Measurements from ENCODE around the gene COL18A1. TPM values are rescaled to one million over a fixed set of nuclear protein-coding genes. Genes with fewer than 3 reads are reported as not detected.

The COL18A1 gene
- total RNA-seq, 1 donor from 2014 or later = 52.6 TPM

- Mint-ChIP-seq H3K27ac (no peak overlapping the region), H3K27me3 (ENCODE audit: insufficient read depth, low read depth) (no peaks in the 10 kb centered on the region), H3K9me3 (no peaks in the 10 kb centered on the region), H3K4me3 (no peak overlapping the region), H3K4me1 (peaks cover 14% of the 10 kb centered on the region), H3K36me3 (no peaks in the 10 kb centered on the region)
- Histone ChIP-seq H3K36me3 (no peaks in the 10 kb centered on the region), H3K4me3 (no peak overlapping the region), H3K79me2 (ENCODE audit: low read depth) (no peaks in the 10 kb centered on the region), H3F3A (ENCODE audit: low read depth) (peaks cover 7% of the 10 kb centered on the region), H3K9me3 (ENCODE audit: low read depth) (no peaks in the 10 kb centered on the region), H2AFZ (replicated peaks) (no peak overlapping the region), H3K4me2 (no peak overlapping the region), H3K27me3 (no peaks in the 10 kb centered on the region), H3K9ac (no peak overlapping the region), H3K4me1 (peaks cover 19% of the 10 kb centered on the region), H4K20me1 (ENCODE audit: low read depth) (peaks cover 22% of the 10 kb centered on the region), H3K27ac (no peak overlapping the region)
- TF ChIP-seq EZH2phosphoT487 (IDR thresholded peaks at IDR 0.05) = no peak
- no peak for TF ChIP-seq EZH2 (IDR thresholded peaks at IDR 0.05)
- no peak for DNase-seq (ENCODE audit: low spot score)
Measured at GRCh38 chr21:45491056-45491455, 86.1 kb downstream of the COL18A1 start.

- no peak for TF ChIP-seq EZH2 (IDR thresholded peaks at IDR 0.05)
- no peak for TF ChIP-seq EZH2phosphoT487 (IDR thresholded peaks at IDR 0.05)
- no peak for TF ChIP-seq CTCF (IDR thresholded peaks at IDR 0.05)
- Mint-ChIP-seq H3K27me3 (ENCODE audit: insufficient read depth, low read depth) (no peaks in the 10 kb centered on the region), H3K36me3 (no peaks in the 10 kb centered on the region), H3K9me3 (no peaks in the 10 kb centered on the region), H3K4me3 (no peak overlapping the region), H3K4me1 (peaks cover 14% of the 10 kb centered on the region), H3K27ac (peak overlapping the region; percentile 60)
- peaks cover 22% of the 10 kb centered on the region for H4K20me1 ChIP-seq (ENCODE audit: low read depth)
- H3K4me1 ChIP-seq = peaks cover 19% of the 10 kb centered on the region
- H3F3A ChIP-seq (ENCODE audit: low read depth) = peaks cover 7% of the 10 kb centered on the region
- H3K27ac ChIP-seq = no peak overlapping the region
- no peaks in the 10 kb centered on the region for H3K79me2 ChIP-seq (ENCODE audit: low read depth)
- no peak for DNase-seq (ENCODE audit: low spot score)
- no peaks in the 10 kb centered on the region for H3K9me3 ChIP-seq (ENCODE audit: low read depth)
- no peak overlapping the region for H3K4me3 ChIP-seq
- no peak overlapping the region for H2AFZ ChIP-seq (replicated peaks)
- no peak overlapping the region for H3K9ac ChIP-seq
- H3K4me2 ChIP-seq = no peak overlapping the region
- no peaks in the 10 kb centered on the region for H3K27me3 ChIP-seq
- no peaks in the 10 kb centered on the region for H3K36me3 ChIP-seq
Measured at GRCh38 chr21:45491623-45492022, 86.7 kb downstream of the COL18A1 start.

GRCh38 chr21:45492765-45493164 is 87.8 kb downstream of the COL18A1 start:
- no peaks in the 10 kb centered on the region for H3K27me3 Mint-ChIP-seq (ENCODE audit: insufficient read depth, low read depth)
- no peak overlapping the region for H3K27ac Mint-ChIP-seq
- H3K36me3 ChIP-seq = no peaks in the 10 kb centered on the region

More at GRCh38 chr21:45492765-45493164, 87.8 kb downstream of the COL18A1 start:
- Histone ChIP-seq H3K4me1 (peaks cover 18% of the 10 kb centered on the region), H3K27ac (no peak overlapping the region), H3F3A (ENCODE audit: low read depth) (peaks cover 7% of the 10 kb centered on the region), H3K79me2 (ENCODE audit: low read depth) (no peaks in the 10 kb centered on the region), H3K4me3 (no peak overlapping the region), H2AFZ (replicated peaks) (no peak overlapping the region), H3K9ac (no peak overlapping the region), H3K9me3 (ENCODE audit: low read depth) (no peaks in the 10 kb centered on the region), H3K4me2 (no peak overlapping the region), H3K27me3 (no peaks in the 10 kb centered on the region), H4K20me1 (ENCODE audit: low read depth) (peaks cover 17% of the 10 kb centered on the region)
- TF ChIP-seq EZH2 (IDR thresholded peaks at IDR 0.05) = no peak
- no peak for TF ChIP-seq CTCF (IDR thresholded peaks at IDR 0.05)
- no peak for TF ChIP-seq EZH2phosphoT487 (IDR thresholded peaks at IDR 0.05)
- Mint-ChIP-seq H3K4me1 (peaks cover 11% of the 10 kb centered on the region), H3K9me3 (no peaks in the 10 kb centered on the region), H3K4me3 (no peak overlapping the region), H3K36me3 (no peaks in the 10 kb centered on the region)
- DNase-seq (ENCODE audit: low spot score) = no peak
